Neural progenitor cell (in vitro differentiated cells): ENCODE measurements around the gene CADM1. TPM values are rescaled to one million over a fixed set of nuclear protein-coding genes. Genes with fewer than 3 reads are reported as not detected.

ENCODE experiments used
- DNase-seq: peaks from one replicate; pipeline ENCODE4 v3.0.0-alpha.2; 2016; ENCODE audit warnings: low spot score
- H2AFZ ChIP-seq: fragments of 200-600 bp; sonication (generic); replicated peaks from 2 replicates; pipeline ENCODE4 v1.6.1; 2016; ENCODE audit warnings: antibody characterized with exemption
- H3F3A ChIP-seq: fragments of 200-600 bp; sonication (generic); 2 replicates; pipeline ENCODE4 v1.6.1; 2016; ENCODE audit warnings: antibody characterized with exemption, low read depth
- H3K27ac ChIP-seq: fragments of 200-600 bp; sonication (generic); 2 replicates; pipeline ENCODE4 v1.5.1; 2016; ENCODE audit warnings: mild to moderate bottlenecking
- H3K27me3 ChIP-seq: fragments of 200-600 bp; sonication (generic); 2 replicates; pipeline ENCODE4 v1.6.1; 2016; ENCODE audit warnings: mild to moderate bottlenecking, moderate library complexity
- H3K36me3 ChIP-seq: fragments of 200-600 bp; sonication (generic); 2 replicates; pipeline ENCODE4 v1.5.1; 2016
- H3K4me1 ChIP-seq: fragments of 200-600 bp; sonication (generic); 2 replicates; pipeline ENCODE4 v1.6.1; 2016; ENCODE audit warnings: mixed run types
- H3K4me2 ChIP-seq: fragments of 200-600 bp; sonication (generic); 2 replicates; pipeline ENCODE4 v1.6.1; 2016
- H3K4me3 ChIP-seq: fragments of 200-600 bp; sonication (generic); 2 replicates; pipeline ENCODE4 v1.5.1; 2016
- H3K79me2 ChIP-seq: fragments of 200-600 bp; sonication (generic); 2 replicates; pipeline ENCODE4 v1.6.1; 2016; ENCODE audit warnings: low read depth
- H3K9ac ChIP-seq: fragments of 200-600 bp; sonication (generic); 2 replicates; pipeline ENCODE4 v1.6.1; 2016
- H3K9me3 ChIP-seq: fragments of 200-600 bp; sonication (generic); 2 replicates; pipeline ENCODE4 v1.5.1; 2016; ENCODE audit warnings: low read depth
- H4K20me1 ChIP-seq: fragments of 200-600 bp; sonication (generic); 2 replicates; pipeline ENCODE4 v1.6.1; 2016; ENCODE audit warnings: low read depth
- H3K27ac Mint-ChIP-seq: 3 replicates; pipeline ENCODE4 v1.8.0; 2021; ENCODE audit warnings: mixed read lengths
- H3K27me3 Mint-ChIP-seq: 2 replicates; pipeline ENCODE4 v1.8.0; 2022; ENCODE audit warnings: low read depth, mild to moderate bottlenecking, inconsistent platforms, moderate library complexity, mixed read lengths; ENCODE audit not compliant: insufficient read depth
- H3K36me3 Mint-ChIP-seq: 3 replicates; pipeline ENCODE4 v1.8.0; 2021; ENCODE audit warnings: mixed read lengths
- H3K4me1 Mint-ChIP-seq: 3 replicates; pipeline ENCODE4 v1.8.0; 2021; ENCODE audit warnings: mixed read lengths
- H3K4me3 Mint-ChIP-seq: 3 replicates; pipeline ENCODE4 v1.8.0; 2021; ENCODE audit warnings: mild to moderate bottlenecking, moderate library complexity, mixed read lengths
- H3K9me3 Mint-ChIP-seq: 3 replicates; pipeline ENCODE4 v1.8.0; 2020; ENCODE audit warnings: mixed read lengths
- EZH2 ChIP-seq: fragments of 200-600 bp; sonication (generic); IDR thresholded peaks from 2 replicates; pipeline ENCODE4 v1.6.1; 2017; ENCODE audit warnings: antibody characterized with exemption, mild to moderate bottlenecking, moderate library complexity
- EZH2phosphoT487 ChIP-seq: fragments of 200-600 bp; sonication (generic); IDR thresholded peaks from 2 replicates; pipeline ENCODE4 v1.6.1; 2017; ENCODE audit warnings: antibody characterized with exemption
- total RNA-seq: library from RNA; depleted of rRNA; stranded (reverse); fragments of >200 nt; gene quantifications from 2 replicates; pipeline ENCODE4 v1.2.3, GENCODE V29; 2015; ENCODE audit warnings: low replicate concordance
- TF ChIP-seq, protein P1 (sequence below): fragments of 200-600 bp; sonication (generic); IDR thresholded peaks from 2 replicates; pipeline ENCODE4 v1.5.1; 2017; ENCODE audit warnings: antibody characterized with exemption, mild to moderate bottlenecking

The CADM1 gene
- total RNA-seq, 1 donor from 2014 or later, result 123 TPM

DNA sequence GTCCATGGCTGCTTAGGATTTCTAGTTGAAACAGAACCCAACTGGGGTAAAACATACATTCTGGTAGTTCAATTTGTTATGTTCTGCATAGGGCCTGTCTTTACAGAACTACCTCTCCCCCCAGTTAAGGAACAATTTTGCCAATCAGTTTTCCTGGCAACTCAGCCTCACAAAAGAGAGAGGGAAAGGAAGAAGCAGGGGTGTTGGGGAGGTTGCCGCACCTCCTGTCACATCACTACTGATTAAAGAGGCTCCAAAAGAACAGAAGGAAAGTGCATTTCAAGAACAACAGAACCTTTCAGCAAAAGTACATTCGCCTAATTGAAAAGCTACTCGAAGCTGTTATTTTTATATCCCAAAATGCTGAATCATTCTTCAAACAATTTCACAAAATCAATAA, 217.6 kb downstream of the CADM1 start:
- no peak overlapping the region for H2AFZ ChIP-seq
- H3K4me1 ChIP-seq, result peaks cover 33% of the 10 kb centered on the region
- no peak overlapping the region for H3K4me3 ChIP-seq
- Mint-ChIP-seq H3K36me3 (no peaks in the 10 kb centered on the region), H3K4me3 (no peak overlapping the region), H3K4me1 (peaks cover 38% of the 10 kb centered on the region), H3K9me3 (no peaks in the 10 kb centered on the region), H3K27ac (no peak overlapping the region), H3K27me3 (no peaks in the 10 kb centered on the region)
- TF ChIP-seq EZH2 (no peak), EZH2phosphoT487 (no peak)
- TF ChIP-seq, protein P1, sequence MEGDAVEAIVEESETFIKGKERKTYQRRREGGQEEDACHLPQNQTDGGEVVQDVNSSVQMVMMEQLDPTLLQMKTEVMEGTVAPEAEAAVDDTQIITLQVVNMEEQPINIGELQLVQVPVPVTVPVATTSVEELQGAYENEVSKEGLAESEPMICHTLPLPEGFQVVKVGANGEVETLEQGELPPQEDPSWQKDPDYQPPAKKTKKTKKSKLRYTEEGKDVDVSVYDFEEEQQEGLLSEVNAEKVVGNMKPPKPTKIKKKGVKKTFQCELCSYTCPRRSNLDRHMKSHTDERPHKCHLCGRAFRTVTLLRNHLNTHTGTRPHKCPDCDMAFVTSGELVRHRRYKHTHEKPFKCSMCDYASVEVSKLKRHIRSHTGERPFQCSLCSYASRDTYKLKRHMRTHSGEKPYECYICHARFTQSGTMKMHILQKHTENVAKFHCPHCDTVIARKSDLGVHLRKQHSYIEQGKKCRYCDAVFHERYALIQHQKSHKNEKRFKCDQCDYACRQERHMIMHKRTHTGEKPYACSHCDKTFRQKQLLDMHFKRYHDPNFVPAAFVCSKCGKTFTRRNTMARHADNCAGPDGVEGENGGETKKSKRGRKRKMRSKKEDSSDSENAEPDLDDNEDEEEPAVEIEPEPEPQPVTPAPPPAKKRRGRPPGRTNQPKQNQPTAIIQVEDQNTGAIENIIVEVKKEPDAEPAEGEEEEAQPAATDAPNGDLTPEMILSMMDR, result no peak
- no peak overlapping the region for H3K9ac ChIP-seq
- no peaks in the 10 kb centered on the region for H3K27me3 ChIP-seq
- no peaks in the 10 kb centered on the region for H3K36me3 ChIP-seq
- H3K9me3 ChIP-seq, result no peaks in the 10 kb centered on the region
- no peaks in the 10 kb centered on the region for H3K79me2 ChIP-seq
- no peak for DNase-seq
- no peak overlapping the region for H3K27ac ChIP-seq
- H4K20me1 ChIP-seq, result peaks cover 18% of the 10 kb centered on the region
- H3F3A ChIP-seq, result no peaks in the 10 kb centered on the region
- H3K4me2 ChIP-seq, result peak overlapping the region; percentile 21

DNA sequence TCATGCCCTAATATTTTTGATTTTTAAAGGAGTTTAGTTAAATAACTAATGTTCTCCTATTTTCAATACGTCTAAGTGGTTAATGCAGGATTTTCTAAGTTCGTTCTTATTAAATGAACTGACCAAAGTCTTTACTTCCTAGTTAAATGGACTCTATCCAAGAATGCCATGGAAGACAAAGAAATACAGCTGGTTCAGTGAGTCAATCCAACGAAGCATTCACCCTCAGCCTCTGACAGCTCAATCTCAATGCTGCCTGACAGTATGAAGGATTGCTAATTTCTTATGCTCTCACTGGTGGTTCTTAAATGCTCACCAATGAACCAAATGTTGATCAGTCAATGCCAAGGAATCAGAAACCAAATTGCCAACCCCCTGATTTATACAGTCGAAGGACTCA, 219.4 kb downstream of the CADM1 start:
- DNase-seq, result peak; percentile 42
- Mint-ChIP-seq H3K4me3 (no peak overlapping the region), H3K9me3 (no peaks in the 10 kb centered on the region), H3K4me1 (peaks cover 25% of the 10 kb centered on the region), H3K27me3 (no peaks in the 10 kb centered on the region), H3K27ac (no peak overlapping the region), H3K36me3 (no peaks in the 10 kb centered on the region)
- no peak overlapping the region for H3K9ac ChIP-seq
- TF ChIP-seq, protein P1, result no peak
- no peak for TF ChIP-seq EZH2
- TF ChIP-seq EZH2phosphoT487, result no peak
- H3K4me1 ChIP-seq, result peaks cover 28% of the 10 kb centered on the region
- peak overlapping the region; percentile 23 for H3K4me2 ChIP-seq
- H3K4me3 ChIP-seq, result no peak overlapping the region
- no peaks in the 10 kb centered on the region for H3K27me3 ChIP-seq
- H4K20me1 ChIP-seq, result peaks cover 18% of the 10 kb centered on the region
- H3K36me3 ChIP-seq, result no peaks in the 10 kb centered on the region
- no peak overlapping the region for H3K27ac ChIP-seq
- no peaks in the 10 kb centered on the region for H3K9me3 ChIP-seq
- H3F3A ChIP-seq, result no peaks in the 10 kb centered on the region
- H3K79me2 ChIP-seq, result no peaks in the 10 kb centered on the region
- H2AFZ ChIP-seq, result no peak overlapping the region

DNA sequence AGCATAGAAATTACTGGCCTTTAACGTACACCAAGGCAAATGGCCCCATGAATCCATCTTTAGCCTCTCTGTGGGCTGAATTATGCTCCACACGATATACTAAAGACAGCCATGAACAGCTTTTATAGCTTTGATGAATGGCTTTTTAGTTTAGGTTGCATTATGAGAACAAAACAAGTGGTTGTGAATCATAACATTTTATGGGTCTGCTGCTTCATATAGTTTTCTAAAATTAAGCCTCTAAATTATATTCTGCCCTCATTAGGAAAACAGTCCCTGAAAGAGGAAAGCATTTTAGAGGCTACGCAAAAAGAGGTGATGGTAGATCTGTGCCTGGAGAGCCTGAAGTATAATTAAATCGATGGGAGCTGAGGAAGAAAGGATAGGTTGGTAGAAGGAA, 221.3 kb downstream of the CADM1 start:
- Histone ChIP-seq H3K9ac (no peak overlapping the region), H3F3A (no peaks in the 10 kb centered on the region), H3K36me3 (no peaks in the 10 kb centered on the region), H3K27me3 (no peaks in the 10 kb centered on the region), H3K9me3 (no peaks in the 10 kb centered on the region), H4K20me1 (peaks cover 18% of the 10 kb centered on the region), H3K79me2 (no peaks in the 10 kb centered on the region), H3K4me3 (no peak overlapping the region), H3K4me2 (no peak overlapping the region), H2AFZ (no peak overlapping the region), H3K4me1 (peaks cover 28% of the 10 kb centered on the region), H3K27ac (no peak overlapping the region)
- Mint-ChIP-seq H3K9me3 (no peaks in the 10 kb centered on the region), H3K27ac (no peak overlapping the region), H3K36me3 (peaks cover 3% of the 10 kb centered on the region), H3K4me1 (peaks cover 27% of the 10 kb centered on the region), H3K4me3 (no peak overlapping the region), H3K27me3 (no peaks in the 10 kb centered on the region)
- no peak for DNase-seq
- TF ChIP-seq EZH2 (no peak), EZH2phosphoT487 (no peak)
- TF ChIP-seq, protein P1, result no peak
